GM08714 (cell line): Measurements from ENCODE around the gene NOTCH1.
"Not testable (repeated sequence)": the region's sequence is repeated elsewhere in the genome, so short reads cannot be mapped to it uniquely, and the experiment has no call there.

Experiments
- H3K4me3 ChIP-seq: fragments of 200-500 bp; sonication (Bioruptor generic); 2 replicates; pipeline ENCODE4 v1.5.1; 2014; ENCODE audit warnings: mild to moderate bottlenecking, low read length, inconsistent platforms
- ZNF274 ChIP-seq: IDR thresholded peaks from 2 replicates; pipeline ENCODE4 v1.6.1; 2012; ENCODE audit warnings: mild to moderate bottlenecking, low read depth, low read length

NOTCH1 gene

DNA sequence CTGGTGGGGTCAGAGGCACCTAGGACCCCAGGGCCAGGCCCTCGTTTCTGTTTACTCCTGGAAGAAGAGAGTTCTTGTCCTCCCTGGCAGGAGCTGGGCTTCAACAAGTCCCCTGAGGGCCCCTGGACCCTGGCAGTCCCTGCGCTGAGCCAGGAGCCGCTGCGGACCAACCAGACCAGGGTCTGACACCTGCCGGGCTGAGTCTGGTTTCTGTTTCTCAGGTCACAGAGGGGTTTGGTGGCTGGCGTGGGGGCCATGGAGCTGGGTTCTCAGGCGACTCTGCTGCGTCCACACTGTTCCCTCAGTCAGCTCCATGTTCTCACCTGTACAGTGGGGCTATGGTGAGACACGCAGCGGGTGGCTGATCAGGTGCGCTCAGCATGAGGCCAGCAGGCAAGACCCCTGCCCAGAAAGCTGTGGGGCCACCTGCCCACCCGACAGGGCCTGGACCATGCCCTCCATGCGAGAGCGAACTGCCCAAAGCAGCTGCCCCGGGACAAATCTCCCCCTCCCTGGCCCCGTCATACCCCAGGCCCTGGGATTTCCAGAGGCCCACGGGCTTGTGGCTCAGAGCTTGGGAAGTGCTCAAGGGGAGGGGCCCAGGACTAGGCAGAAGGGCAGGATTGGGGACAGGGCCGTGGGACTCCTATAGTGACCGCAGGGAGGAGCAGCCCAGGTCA, 17.9 kb upstream of the NOTCH1 start:
- TF ChIP-seq ZNF274: no peak
- H3K4me3 ChIP-seq: no peak overlapping the region

GRCh38 chr9:136562746-136563495, 17.1 kb upstream of the NOTCH1 start:
- H3K4me3 ChIP-seq: no peak overlapping the region
- TF ChIP-seq ZNF274: no peak

DNA sequence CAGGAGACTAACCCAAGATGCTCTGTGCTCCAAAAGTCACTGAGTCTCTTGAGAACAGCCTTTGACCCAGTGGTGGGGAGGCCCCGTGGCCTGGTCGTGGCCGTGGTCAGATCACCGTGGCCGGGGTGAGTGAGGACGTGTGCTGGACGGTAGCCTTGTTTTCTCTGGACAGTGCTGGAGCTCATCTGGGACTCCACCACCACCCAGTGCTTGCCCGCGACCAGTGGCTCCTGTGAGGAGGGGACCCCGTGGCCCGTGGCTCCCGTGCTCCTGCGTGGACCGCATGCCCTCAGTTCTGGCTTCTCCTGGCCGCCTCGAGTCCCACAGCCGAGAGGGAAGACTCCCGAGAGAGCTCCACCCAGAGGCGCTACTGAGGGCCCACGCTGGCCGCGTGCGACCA, 15.9 kb upstream of the NOTCH1 start:
- TF ChIP-seq ZNF274: no peak
- no peak overlapping the region for H3K4me3 ChIP-seq

GRCh38 chr9:136560586-136560985, 14.7 kb upstream of the NOTCH1 start:
- TF ChIP-seq ZNF274: no peak
- no peak overlapping the region for H3K4me3 ChIP-seq

DNA sequence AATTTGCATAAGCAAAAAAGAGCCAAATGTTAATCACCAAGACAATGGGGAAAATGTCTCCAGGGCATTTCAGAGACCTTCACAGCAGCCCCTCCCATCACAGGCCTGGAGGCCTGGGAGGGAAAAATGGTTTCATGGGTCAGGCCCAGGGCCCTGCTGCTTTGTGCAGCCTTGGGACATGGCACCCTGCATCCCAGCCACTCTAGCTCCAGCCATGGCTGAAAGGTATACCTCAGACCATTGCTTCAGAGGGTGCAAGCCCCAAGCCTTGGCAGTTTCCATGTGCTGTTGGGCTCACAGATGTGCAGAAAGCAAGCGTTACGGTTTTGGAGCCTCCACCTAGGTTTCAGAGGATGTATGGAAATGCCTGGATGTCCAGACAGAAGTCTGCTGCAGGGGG, 13.5 kb upstream of the NOTCH1 start:
- H3K4me3 ChIP-seq: not testable (repeated sequence)

DNA sequence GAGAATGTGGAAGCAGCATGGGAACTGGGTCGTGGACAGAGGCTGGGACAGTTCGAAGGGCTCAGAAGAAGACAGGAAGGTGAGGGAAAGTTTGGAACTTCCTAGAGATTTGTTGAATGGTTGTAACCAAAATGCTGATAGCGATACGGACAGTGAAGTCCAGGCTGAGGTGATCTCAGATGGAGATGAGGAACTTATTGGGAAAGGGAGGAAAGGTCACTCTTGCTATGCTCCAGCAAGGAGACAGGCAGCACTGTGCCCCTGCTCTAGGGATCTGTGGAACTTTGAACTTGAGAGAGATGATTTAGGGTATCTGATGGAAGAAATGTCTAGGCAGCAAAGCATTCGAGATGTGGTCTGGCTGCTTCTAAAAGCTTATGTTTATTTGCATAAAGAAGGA, 13.0 kb upstream of the NOTCH1 start:
- H3K4me3 ChIP-seq: not testable (repeated sequence)

DNA sequence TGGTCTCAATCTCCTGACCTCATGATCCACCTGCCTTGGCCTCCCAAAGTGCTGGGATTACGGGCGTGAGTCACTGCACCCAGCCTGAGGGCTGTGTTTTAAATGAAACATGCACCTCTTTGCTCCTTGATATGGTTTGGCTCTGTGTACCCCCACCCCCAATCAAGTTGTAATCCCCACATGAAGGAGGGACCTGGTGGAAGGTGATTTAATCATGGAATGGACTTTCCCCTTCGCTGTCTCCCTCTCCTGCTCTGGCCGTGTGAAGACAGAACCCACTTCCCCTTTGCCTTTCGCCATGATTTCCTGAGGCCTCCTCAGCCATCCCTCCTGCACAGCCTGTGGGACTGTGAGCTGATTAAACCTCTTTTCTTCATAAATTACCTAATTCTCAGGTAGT, 12.5 kb upstream of the NOTCH1 start:
- H3K4me3 ChIP-seq: no peak overlapping the region
- TF ChIP-seq ZNF274: no peak

DNA sequence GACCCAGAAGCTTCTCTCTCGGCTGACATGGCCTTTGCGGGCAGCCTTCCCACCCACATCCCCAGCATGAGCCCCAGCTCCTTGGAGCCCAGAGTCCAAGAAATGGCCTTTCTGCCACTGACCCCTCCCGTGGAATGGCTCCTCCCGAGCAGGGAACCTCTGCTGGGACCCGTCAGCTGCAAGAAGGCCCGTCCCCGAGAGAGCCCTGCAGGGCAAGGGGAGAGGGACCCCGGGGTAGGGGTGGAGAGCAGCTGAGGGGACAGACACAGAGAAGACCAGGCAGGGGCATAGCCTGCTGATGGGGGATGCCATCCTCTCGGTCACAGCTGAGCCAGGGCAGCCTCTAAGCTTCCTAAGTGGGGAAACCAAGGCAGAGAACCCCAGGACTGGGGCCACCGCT, 11.2 kb upstream of the NOTCH1 start:
- no peak overlapping the region for H3K4me3 ChIP-seq

GRCh38 chr9:136556166-136556565, 10.3 kb upstream of the NOTCH1 start:
- H3K4me3 ChIP-seq: no peak overlapping the region
- no peak for TF ChIP-seq ZNF274

More for the DNA sequence above, 11.2 kb upstream of the NOTCH1 start:
- TF ChIP-seq ZNF274: no peak

DNA sequence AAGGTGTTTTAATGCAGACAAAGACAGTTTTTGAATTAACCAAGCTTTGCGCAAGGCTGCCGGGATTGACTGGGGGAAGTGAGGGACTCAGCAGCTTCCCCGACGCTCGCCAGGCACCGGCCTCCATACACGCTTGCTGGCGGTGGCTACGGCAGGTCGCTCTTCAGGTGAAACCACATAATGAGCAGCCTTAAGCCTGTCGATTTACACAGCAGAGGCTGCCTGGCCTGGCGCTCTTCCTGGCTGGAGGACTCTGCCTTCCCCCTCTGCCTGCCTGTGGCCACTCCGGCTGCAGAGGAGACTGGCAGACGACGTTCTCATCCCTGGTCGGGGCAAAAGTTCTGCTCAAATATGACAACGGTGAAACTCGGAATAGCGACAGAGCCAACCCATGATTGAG, 9.0 kb upstream of the NOTCH1 start:
- TF ChIP-seq ZNF274: no peak
- H3K4me3 ChIP-seq: no peak overlapping the region

GRCh38 chr9:136553581-136553980, 7.7 kb upstream of the NOTCH1 start:
- H3K4me3 ChIP-seq: no peak overlapping the region
- TF ChIP-seq ZNF274: no peak

DNA sequence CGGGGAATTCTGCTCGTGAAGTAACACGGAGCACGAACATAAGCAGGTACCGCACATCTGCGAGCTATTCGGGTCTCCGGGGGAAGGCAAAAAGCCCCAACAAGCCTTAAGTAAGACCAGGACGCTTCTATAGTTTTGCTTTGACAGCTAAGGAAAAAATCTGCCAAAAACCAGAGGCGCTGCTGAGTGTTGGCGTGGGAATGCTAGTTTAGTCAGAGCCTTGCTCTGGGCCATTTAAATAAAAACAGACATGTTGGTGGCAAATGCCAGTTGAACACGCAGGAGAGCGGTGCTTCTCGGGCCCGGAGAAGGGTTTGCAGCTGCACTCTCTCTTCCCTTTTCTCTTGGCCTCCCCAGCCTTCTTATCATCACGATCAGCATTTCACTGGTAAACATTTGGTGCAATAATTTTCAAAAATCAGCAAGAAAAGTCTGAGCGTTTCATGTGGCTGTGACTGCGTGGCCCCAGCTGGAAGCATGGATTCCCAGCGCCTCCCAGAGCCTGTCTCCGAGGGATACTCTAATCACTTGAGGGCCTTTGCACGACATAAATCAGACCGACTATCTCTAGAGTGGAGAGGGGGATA, 6.4 kb upstream of the NOTCH1 start:
- no peak for TF ChIP-seq ZNF274
- no peak overlapping the region; the same call in 1 of the 2 replicates for H3K4me3 ChIP-seq

- no peak overlapping the region; the same call in 1 of the 2 replicates for H3K4me3 ChIP-seq
- no peak for TF ChIP-seq ZNF274
These were observed 5.7 kb upstream of the NOTCH1 start for GRCh38 chr9:136551401-136552116.

DNA sequence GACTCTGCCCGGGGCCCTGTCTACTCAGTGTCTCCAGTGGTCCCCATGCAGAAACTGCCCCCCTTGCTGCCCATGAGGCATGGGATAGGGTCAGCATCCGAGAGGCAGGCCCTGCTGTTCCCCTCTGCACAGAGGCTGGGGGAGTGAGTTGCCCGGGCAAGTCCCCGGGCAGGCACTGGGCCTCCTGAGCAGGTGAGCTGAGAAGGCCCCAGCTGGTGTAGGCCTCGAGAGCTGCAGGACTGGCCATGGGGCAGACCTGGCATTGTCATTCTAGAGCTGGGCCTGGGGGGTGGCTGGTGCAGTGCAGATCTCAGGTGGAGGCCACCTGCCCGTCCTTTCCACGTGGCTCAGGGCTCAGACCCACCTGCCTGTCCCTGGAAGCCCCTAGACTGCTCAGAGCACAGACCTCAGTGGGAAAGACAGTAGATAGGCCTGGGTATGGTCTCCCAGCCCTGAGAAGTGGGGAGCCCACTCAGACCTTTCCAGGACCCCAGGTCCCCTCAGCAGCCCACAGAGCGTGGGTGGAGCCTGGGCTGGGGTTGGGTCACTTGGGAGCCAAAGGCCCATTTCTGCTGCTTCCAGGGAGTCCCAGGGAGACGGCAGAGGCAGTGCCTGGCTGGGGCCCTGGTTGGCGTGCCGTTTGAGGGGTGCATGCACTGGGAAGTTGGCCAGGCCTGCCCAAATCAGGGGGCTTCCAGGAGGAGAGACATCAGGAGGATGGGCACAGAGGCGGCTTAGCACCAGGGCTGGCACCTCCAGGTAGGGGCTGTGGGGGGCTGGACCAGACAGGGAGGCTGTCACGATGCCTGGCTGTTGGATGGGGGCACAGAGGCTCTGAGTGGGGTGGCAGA, 4.8 kb upstream of the NOTCH1 start:
- TF ChIP-seq ZNF274: no peak
- no peak overlapping the region for H3K4me3 ChIP-seq
